HUES6 (cell line): ENCODE measurements around the gene LSM10.

Source experiments
- H3K27ac ChIP-seq: 2 replicates; pipeline ENCODE4 v1.7.0; 2013; ENCODE audit warnings: low read depth, mild to moderate bottlenecking, low read length, inconsistent platforms
- H3K27me3 ChIP-seq: 2 replicates; pipeline ENCODE4 v1.6.1; 2013; ENCODE audit warnings: low read length; ENCODE audit not compliant: control insufficient read depth, insufficient read depth
- H3K36me3 ChIP-seq: 2 replicates; pipeline ENCODE4 v1.6.1; 2013; ENCODE audit warnings: low read length; ENCODE audit not compliant: control insufficient read depth, insufficient read depth
- H3K4me1 ChIP-seq: 2 replicates; pipeline ENCODE4 v1.6.1; 2013; ENCODE audit warnings: low read length; ENCODE audit not compliant: control insufficient read depth, insufficient read depth
- H3K4me3 ChIP-seq: 2 replicates; pipeline ENCODE4 v1.5.1; 2013; ENCODE audit warnings: low read depth, low read length
- H3K9ac ChIP-seq: one replicate; pipeline ENCODE4 v1.6.1; 2013; ENCODE audit warnings: mild to moderate bottlenecking, low read length
- H3K9me3 ChIP-seq: 2 replicates; pipeline ENCODE4 v1.6.1; 2013; ENCODE audit warnings: low read depth, low read length; ENCODE audit not compliant: control insufficient read depth, insufficient read depth

The LSM10 gene

DNA sequence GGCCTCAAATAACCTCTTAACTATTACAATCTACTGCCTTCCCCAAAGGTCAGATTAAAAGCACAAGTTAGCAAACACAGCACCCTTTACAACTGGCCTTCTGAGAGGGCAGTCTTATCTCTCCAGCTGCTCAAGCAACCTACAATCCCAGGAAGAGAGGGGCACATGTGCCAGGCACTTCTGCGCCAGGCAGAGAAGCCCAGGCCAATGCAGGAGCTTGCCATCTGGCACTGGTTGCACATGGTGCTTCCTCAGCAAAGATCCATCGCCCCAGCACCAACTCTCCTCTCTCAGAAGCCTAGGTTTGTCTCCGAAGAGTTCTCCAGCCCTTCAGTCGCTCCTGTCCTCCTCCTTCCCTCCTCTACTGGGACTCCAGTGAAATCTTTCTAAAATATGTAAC lies 14.5 kb downstream of the LSM10 start:
- Histone ChIP-seq H3K4me1 (peaks cover 36% of the 10 kb centered on the region), H3K27ac (no peak overlapping the region), H3K36me3 (peaks cover 4% of the 10 kb centered on the region; the same call in 1 of the 2 replicates), H3K9me3 (no peaks in the 10 kb centered on the region), H3K4me3 (no peak overlapping the region), H3K27me3 (no peaks in the 10 kb centered on the region), H3K9ac (no peak overlapping the region)

- Histone ChIP-seq H3K27me3 (no peaks in the 10 kb centered on the region), H3K9me3 (no peaks in the 10 kb centered on the region), H3K27ac (no peak overlapping the region), H3K4me3 (no peak overlapping the region), H3K36me3 (peaks cover 9% of the 10 kb centered on the region; the same call in 1 of the 2 replicates), H3K4me1 (peaks cover 32% of the 10 kb centered on the region), H3K9ac (no peak overlapping the region)
Measured at GRCh38 chr1:36382669-36383068, 15.0 kb downstream of the LSM10 start.

DNA sequence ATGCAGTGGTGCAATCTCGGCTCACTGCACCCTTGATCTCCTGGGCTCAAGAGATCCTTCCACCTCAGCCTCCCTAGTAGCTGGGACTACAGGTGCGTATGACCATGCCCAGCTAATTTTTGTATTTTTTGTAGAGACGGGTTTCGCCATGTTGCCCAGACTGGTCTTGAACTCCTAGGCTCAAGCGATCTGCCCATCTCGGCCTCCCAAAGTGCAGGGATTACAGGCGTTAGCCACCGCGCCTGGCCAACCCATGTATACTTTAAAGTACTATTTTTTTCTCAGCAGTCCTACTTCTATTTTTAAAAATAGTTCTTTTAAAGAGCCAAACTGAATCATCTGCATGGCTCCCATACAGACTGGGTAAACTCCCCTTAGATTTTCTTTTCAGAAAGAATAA lies 15.5 kb downstream of the LSM10 start:
- Histone ChIP-seq H3K9me3 (no peaks in the 10 kb centered on the region), H3K27me3 (no peaks in the 10 kb centered on the region), H3K4me3 (no peak overlapping the region), H3K27ac (no peak overlapping the region), H3K9ac (no peak overlapping the region), H3K36me3 (peaks cover 9% of the 10 kb centered on the region; the same call in 1 of the 2 replicates), H3K4me1 (peaks cover 27% of the 10 kb centered on the region)

GRCh38 chr1:36381405-36381804 lies 16.3 kb downstream of the LSM10 start:
- no peak overlapping the region for H3K9ac ChIP-seq
- no peak overlapping the region for H3K27ac ChIP-seq
- H3K4me1 ChIP-seq: peaks cover 20% of the 10 kb centered on the region; the same call in 1 of the 2 replicates
- H3K36me3 ChIP-seq: peaks cover 9% of the 10 kb centered on the region; the same call in 1 of the 2 replicates
- no peaks in the 10 kb centered on the region for H3K27me3 ChIP-seq
- H3K9me3 ChIP-seq: no peaks in the 10 kb centered on the region
- no peak overlapping the region for H3K4me3 ChIP-seq

DNA sequence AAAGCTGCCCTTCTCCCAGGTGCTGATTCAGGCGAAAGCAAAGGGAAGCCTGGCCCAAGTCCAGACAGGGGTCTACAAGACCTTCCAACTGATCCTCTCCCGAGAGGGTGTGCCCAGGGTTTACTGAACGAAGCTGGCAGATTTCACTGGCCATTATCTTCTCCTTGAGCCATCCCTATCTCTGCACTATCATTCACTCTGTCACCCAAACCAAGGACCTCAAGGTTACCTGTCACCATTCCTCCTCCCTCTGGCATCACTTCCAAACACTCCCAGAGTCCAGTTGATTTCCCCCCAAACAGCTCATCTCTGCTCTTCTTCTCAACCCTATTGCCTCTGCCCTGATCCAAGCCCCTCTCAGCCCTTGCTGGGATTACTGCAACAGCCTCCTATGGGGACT lies 16.9 kb downstream of the LSM10 start:
- no peak overlapping the region for H3K27ac ChIP-seq
- H3K9ac ChIP-seq: no peak overlapping the region
- H3K9me3 ChIP-seq: no peaks in the 10 kb centered on the region
- H3K4me3 ChIP-seq: no peak overlapping the region
- peaks cover 12% of the 10 kb centered on the region; the same call in 1 of the 2 replicates for H3K36me3 ChIP-seq
- H3K27me3 ChIP-seq: no peaks in the 10 kb centered on the region
- peaks cover 21% of the 10 kb centered on the region; the same call in 1 of the 2 replicates for H3K4me1 ChIP-seq

DNA sequence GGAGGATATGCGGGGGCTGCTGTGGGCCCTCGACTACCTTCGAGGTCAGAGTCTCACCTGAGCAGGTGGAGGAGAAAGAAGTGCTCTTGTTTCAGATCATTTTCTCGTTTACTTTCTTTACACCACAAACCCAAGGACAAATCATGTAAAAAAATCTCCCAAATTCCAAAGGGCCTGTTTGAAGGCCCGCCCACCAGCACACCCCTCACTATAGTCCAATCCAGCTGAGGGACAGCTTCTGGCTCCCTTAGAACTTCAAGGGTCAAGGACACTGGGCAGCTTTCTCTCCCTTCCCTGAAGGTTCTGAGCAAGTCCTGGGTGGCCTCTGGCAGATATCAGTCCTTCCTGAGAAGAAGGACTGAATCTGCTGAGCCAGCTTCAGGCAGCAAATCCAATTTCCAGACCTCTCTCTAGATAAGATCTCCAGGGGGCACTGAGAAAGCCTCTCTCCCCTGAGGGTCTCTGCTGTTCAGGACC lies 17.5 kb downstream of the LSM10 start:
- no peak overlapping the region for H3K9ac ChIP-seq
- peaks cover 12% of the 10 kb centered on the region; the same call in 1 of the 2 replicates for H3K36me3 ChIP-seq
- 0 out of 2 replicates have a peak overlapping the region, but pooled peaks have one; percentile 12 for H3K27ac ChIP-seq
- H3K4me1 ChIP-seq: peaks cover 21% of the 10 kb centered on the region; the same call in 1 of the 2 replicates
- no peak overlapping the region for H3K4me3 ChIP-seq
- no peaks in the 10 kb centered on the region for H3K9me3 ChIP-seq
- no peaks in the 10 kb centered on the region for H3K27me3 ChIP-seq

DNA sequence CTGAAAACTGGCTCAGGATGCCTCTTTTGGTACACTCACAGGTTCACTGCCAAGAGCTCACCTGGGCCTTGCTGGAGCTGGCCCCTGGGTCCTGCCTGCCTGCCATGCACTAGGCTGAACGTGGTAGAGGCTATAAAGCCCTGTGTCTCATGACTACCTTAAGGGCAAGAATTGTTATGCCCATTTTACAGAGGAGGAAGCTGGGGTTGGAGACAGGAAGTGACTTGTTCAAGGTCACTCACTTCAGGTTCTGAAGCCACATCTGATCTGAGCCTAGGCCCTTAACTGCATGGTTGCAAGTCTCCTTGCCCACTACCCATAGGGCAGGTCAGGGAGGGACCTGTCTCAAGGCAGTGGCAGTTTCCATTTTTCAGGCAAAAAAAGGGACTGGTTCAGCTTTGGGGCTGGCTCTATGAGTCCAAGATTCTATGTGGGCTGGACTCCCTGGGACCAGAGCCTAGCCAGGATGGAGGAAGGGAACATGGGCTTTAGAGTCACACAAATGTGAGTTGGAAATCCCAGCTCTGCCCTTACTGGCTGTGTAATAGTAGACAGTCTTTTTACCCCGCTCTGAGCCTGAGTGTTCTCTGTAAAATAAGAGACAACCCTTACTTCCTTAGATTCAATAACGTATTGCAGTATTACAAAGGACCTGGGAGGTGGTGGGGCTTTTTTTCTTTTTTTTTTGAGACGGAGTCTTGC lies 19.8 kb downstream of the LSM10 start:
- H3K9ac ChIP-seq: no peak overlapping the region
- no peak overlapping the region for H3K27ac ChIP-seq
- H3K4me1 ChIP-seq: peaks cover 38% of the 10 kb centered on the region

GRCh38 chr1:36372617-36373016 lies 25.1 kb downstream of the LSM10 start:
- H3K4me3 ChIP-seq: no peak overlapping the region
- H3K9me3 ChIP-seq: no peaks in the 10 kb centered on the region
- H3K27ac ChIP-seq: no peak overlapping the region; the same call in 1 of the 2 replicates
- H3K4me1 ChIP-seq: peaks cover 42% of the 10 kb centered on the region
- no peaks in the 10 kb centered on the region for H3K27me3 ChIP-seq
- peaks cover 8% of the 10 kb centered on the region for H3K36me3 ChIP-seq
- H3K9ac ChIP-seq: peak overlapping the region; percentile 56

More for the DNA sequence above, 19.8 kb downstream of the LSM10 start:
- Histone ChIP-seq H3K36me3 (peaks cover 12% of the 10 kb centered on the region; the same call in 1 of the 2 replicates), H3K4me3 (no peak overlapping the region), H3K9me3 (no peaks in the 10 kb centered on the region), H3K27me3 (no peaks in the 10 kb centered on the region)

GRCh38 chr1:36369061-36369861 lies 28.4 kb downstream of the LSM10 start:
- Histone ChIP-seq H3K9ac (no peak overlapping the region), H3K9me3 (no peaks in the 10 kb centered on the region), H3K4me3 (no peak overlapping the region), H3K27me3 (no peaks in the 10 kb centered on the region), H3K4me1 (peaks cover 36% of the 10 kb centered on the region), H3K27ac (no peak overlapping the region), H3K36me3 (peaks cover 12% of the 10 kb centered on the region)

GRCh38 chr1:36367798-36368197 lies 29.9 kb downstream of the LSM10 start:
- Histone ChIP-seq H3K9ac (no peak overlapping the region), H3K4me3 (no peak overlapping the region), H3K27ac (no peak overlapping the region), H3K27me3 (no peaks in the 10 kb centered on the region), H3K4me1 (peaks cover 22% of the 10 kb centered on the region), H3K9me3 (no peaks in the 10 kb centered on the region), H3K36me3 (peaks cover 12% of the 10 kb centered on the region)

DNA sequence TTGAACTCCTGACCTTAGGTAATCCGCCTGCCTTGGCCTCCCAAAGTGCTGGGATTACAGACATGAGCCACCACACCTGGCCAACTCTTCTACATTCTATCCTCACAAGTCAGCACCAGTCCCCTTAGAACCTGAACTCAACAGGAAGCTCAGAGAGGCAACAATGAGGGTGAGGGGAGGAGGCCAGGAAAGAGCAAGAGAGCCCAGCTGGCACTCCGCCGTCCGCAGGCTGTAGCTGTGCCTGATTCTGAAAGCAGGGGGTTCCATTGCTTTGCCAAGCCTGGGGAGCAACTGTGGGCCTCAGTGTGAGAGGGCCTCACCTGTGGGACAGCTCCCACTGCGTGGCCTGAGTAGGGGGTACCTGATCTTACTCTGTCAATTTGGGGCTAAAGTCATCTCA lies 30.6 kb downstream of the LSM10 start:
- Histone ChIP-seq H3K27me3 (no peaks in the 10 kb centered on the region), H3K9ac (no peak overlapping the region), H3K36me3 (peaks cover 20% of the 10 kb centered on the region), H3K4me1 (peaks cover 16% of the 10 kb centered on the region), H3K4me3 (no peak overlapping the region), H3K27ac (no peak overlapping the region), H3K9me3 (no peaks in the 10 kb centered on the region)
